GM18517 (cell line): ENCODE data around the gene SH2D5.

Source experiments
- ATAC-seq: cut with Tn5 transposase; IDR thresholded peaks from one replicate; pipeline ENCODE4 v1.9.1; 2021; ENCODE audit warnings: mild to moderate bottlenecking, moderate library complexity; ENCODE audit not compliant: unreplicated experiment

The SH2D5 gene

DNA sequence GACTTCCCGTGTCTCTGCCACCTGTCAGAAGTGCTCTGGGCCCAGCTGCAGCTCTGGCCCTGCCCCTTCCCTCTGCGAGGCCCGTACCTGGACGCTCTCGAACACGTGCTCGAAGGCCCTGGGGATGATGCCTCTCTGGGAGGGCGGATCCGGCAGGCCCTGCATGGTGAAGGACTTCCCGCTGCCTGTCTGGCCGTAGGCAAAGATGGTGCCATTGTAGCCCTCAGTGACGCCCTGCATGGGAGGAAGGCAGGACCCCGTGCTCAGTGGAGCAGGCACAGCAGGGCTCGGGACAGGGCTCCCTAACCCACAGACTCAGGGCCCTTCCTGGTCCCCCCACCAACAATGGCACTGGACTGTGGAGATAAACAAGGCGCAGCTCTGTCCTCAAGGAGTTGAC is 17.1 kb downstream of the SH2D5 start:
- ATAC-seq, result no peak

DNA sequence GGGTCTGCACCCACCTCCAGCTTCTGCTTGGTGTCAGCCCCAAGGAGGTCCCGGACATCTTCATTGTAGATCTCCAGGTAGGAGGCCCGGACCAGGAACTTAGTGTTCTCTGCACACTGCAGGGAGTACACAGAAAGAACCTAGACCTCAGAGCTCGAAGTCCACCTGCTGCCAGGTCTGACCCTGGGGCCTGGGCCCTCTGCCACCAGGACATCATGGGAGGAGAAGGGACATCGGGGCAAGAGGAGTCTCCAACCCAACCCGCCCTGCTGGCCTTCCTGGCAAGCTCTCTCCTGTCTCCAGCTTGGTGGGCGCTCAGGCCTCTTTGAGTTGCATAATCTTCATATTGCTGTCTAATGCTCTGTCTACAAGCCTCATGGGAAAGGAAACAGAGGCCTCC is 19.1 kb downstream of the SH2D5 start:
- ATAC-seq, result no peak

DNA sequence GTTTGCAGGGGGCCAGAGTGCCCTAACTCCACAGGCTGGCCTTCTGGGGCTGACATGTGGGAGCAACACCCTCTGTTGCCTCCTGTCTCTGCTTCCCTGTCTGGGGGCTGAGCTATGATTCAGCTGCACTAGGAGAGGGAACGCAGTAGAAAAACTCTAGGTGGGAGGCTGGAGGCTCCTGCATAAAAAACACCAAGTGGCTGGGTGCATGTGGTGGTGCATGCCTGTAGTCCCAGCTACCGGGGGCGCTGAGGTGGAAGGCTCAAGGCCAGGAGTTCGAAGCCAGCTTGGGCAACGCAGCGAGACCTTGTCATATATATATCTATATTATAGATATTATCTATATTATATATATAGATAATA is 20.3 kb downstream of the SH2D5 start:
- no peak for ATAC-seq

DNA sequence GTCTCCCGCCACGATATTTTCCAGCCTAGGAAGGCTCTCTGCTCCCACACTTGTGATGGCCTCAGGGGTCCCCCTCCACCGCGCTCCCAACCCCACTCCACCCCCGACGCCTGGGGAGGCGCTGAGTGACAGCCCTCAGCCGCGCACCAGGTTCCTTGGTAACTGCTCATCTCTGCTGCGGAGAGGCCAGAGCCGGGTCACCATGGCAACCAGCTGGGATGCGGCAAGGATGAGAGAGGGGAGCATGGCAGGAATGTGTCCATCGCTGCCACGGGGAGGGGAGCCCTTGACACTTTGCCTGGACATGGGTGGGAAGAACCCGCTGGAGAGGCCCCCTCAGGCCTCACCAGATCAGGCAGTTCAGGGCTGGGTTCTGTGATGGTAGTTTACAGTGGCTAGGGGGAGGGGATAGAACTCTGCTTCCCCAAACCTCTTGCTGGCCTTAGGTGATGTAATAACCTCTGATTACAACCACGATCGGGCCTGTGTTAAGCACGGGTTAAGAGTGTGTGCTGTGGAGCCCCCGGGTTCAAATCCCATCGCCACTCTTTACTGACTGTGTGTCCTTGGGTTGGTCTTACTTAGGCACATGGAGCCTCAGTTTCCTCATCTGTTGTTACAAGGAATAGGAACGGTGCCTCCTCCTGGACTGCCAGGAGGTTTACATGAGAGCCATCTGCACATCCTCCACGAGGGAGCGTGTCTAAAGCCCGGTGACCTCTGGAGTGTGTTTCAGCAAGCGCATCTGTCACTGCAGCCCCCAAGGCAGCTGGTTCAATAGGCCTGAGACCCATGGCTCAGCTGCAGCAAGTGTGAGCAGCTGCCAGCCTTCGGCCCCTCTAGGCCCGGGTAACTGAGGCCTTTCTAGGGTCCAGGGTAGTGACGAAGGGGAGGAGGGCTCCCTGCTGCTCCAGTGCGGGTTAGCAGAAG is 21.0 kb downstream of the SH2D5 start:
- ATAC-seq, result no peak

DNA sequence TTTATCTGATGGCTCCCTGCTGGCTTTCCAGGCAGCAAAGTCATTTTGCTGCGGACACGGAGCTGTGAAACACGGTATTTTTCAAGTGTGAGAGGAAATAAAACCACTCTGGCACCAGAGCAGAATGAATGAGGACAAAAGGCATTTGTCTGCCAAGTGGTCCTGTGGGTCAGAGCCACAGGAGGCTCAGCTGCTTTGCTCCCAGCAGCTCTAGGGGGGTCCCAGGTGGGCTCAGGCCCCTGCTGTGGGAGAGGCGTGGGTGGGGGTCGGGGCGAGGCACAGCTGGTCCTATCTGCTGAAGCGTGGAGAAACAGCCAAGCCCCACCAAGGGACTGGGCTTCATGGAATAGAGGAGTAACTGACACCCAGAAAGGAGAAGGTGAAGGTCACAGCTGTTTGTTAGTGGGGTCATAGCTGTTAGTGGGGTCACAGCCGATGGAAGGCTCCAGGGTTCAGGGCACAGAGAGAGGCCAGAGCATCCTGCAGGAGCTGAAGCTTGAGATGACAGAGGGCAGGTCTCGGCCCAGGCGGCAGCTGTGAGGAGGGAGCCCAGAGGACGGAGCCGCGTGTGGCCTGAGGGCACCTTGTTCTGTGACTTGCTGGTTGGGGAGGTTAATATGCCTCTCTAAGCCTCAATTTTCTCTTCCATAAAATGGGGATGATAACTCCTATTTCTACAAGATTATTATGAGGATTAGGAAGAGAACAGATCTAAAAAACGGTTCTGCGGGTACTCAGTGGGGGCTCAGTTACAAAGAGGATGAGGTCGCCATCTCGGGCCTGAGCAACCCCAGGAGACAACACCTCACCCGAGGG is 21.8 kb downstream of the SH2D5 start:
- ATAC-seq, result no peak

DNA sequence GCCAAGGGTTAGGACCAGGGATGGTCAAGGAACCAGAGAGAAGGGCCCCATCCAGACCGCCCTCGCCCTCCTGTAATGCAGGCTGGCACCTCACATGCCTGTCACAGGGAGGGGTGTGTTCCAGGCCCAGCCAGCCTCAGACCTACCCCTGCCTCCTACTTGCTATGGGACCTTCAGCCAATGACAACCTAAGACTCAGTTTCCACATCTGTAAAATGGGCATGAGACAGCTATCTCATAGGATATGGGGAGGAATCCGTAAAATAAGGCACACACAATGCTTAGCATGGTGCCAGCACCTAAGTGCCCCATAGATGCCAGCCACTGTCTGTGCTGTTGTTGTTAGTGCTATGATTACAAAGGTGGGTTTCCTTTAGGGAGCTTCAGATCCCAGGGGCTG is 22.6 kb downstream of the SH2D5 start:
- no peak for ATAC-seq

DNA sequence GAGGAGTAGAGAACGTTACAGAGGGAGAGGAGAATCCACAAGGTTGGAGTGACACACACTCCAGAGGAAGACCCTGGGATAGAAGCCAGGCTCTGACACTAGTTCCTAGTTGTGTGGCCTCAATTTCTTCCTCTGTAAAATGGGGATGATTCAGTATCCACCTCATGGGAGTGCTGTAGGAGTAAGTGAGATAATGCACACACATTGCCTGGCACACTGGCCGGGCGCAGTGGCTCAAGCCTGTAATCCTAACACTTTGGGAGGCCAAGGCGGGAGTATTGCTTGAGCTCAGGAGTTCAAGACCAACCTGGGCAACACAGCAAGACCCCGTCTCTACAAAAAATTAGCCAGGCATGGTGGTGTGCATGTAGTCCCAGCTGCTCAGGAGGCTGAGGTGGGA is 23.6 kb downstream of the SH2D5 start:
- no peak for ATAC-seq

DNA sequence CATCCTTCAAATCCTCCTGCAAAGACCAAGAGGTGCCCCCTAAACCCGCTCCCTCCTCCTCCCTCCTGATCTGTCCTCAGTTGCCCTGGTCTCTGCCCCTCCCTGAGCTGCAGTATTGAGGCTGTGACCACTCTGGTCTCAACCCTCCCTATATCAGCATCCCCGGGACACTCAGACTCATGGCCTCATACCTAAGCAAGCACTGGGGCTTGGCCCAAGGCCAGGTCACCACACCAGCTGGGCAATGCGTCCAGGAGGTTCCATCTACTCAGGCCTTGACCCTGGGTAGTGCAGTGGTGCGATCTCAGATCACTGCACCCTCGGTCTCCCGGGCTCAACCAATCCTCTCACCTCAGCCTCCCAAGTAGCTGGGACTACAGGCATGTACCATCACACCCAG is 24.4 kb downstream of the SH2D5 start:
- ATAC-seq, result no peak

DNA sequence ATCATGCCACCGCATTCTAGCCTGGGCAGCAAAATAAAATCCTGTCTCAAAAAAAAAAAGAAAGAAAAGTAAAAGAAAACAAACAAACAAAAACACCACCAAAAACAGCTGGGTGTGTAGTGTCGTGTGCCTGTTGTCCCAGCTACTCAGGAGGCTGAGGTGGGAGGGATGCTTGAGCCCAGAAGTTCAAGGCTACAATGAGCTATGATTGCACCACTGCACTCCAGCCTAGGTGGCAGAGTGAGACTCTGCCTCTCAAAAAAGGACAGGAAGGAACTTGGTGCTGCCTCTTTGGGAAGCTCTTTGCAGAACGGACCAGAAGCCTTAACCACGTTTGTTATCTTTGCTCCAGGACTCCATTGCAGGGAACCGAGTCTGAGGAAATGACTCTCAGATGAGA is 25.7 kb downstream of the SH2D5 start:
- ATAC-seq, result no peak

DNA sequence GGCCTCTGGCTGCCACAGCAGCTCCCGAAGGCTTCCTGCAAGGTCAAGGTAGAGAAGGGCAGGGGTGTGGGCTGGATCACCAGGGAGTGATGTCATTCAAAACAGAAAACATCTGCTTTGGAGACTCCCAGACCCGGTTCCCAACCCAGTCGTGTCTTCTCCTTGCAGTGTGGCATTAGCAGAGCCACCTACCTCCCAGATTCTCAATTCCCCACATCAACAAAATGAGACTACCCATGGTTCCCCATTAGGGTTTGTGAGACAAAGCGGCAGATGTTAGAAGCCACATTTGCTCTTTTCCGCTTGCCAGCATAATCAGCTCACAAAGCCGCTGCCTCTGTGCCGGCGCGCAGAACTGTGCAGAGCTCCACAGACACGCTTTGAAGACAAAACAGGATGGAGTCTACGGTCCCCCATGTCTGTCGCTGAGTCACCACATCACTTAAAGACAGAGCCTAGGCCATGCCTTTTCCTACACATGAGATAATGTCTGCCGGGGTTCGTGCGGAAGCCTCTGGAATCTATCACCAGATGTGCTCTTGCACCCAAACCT is 27.2 kb downstream of the SH2D5 start:
- ATAC-seq, result no peak

DNA sequence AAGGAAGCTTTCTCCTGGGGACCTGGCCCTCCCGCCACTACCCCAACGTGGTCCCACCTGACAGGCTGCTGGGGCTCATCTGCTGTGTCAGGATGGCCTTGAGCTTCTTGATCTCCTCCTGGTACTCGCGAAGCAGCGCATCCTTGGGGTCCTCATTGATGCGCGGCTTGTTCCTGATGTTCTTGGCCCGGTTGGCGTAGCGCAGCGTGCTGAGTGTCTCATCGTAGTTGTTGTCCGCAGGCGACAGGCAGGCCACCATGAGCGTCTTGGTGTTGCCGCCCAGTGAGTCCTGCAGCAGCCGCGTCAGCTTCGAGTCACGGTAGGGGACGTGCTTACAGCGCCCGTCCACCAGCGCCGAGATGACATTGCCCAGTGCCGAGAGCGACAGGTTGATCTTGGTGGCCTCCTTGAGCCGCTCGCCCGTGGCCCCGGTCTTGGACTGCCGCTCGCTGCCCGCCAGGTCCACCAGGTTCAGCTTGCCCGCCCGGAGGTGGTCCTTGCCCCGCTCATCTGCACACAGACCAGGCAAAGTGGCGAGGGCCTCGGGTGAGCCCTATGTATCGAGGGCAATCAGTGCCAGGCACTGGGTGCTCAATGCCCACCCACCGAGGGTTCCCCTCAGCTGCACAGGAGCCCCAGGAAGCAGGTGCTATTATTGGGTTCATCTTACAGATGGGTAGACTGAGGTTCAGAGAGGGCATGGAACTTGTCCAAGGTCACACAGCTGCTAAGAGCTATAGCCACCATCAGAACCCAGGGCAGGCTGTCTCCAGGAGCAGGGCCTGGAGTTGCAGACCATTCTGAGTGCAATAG is 27.9 kb downstream of the SH2D5 start:
- ATAC-seq, result no peak

DNA sequence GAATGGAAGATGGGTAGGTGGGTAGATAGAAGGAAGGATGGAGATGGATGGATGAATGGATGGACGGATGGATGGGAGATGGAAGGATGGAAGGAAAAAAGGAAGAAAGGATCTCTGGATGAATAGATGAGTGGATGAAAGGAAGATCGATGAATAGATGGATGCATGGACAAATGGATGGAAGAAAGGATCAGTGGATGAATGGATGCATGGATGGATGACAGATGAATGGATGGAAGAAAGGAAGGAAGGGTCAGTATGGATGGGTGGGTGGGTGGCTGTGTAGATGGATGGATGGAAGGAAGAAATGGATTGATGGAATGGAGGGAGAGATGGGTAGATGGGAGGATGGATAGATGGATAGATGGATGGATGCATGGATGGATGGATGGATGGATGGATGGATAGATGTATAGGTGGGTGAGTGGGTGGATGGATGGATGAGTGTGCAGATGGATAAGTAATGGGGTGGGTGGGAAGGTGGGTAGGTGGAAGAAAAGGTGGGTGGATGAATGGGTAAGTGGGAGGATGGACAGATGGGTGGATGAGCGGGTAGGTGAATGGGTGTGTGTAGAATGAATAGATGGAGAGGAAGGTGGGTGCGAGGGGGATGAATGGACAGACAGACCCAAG is 29.3 kb downstream of the SH2D5 start:
- no peak for ATAC-seq

DNA sequence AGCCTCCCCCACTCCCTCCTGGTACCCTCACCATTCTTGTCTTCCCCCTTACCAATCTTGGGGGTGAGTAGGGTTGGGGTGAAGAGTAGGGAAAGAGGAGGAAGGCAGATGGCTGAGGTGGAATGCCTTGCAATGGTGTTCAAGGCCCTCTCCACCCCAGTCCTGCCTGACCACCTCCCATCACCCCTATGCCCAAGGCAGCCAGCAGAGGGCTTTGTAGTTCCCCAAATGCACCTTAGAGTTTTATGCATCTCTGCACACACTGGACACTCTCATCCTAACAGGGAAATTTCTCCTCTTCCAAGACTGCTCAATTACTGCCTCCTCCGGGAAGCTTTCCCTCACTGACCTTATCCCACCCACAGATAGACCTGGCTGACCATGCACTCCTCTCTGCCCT is 30.1 kb downstream of the SH2D5 start:
- ATAC-seq, result no peak

DNA sequence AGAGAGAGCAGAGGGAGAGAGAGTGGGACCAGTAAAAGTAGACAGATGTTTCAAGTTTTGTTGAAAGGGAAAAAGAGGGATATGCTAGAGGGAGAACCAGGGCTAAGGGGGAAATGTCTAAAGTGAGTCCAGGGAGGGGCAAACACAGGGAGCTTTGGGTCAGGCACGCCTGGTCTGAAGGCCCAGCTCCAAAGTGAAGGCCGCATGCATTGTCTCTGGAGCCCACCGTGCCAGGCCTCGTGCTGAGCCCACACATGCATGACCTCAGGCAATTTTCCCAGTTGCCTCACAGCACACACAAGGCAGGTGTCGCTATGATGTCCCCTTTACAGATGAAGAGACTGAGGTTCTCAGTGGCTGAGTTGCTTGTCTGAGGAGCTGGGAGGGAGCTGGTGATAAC is 30.7 kb downstream of the SH2D5 start:
- no peak for ATAC-seq

DNA sequence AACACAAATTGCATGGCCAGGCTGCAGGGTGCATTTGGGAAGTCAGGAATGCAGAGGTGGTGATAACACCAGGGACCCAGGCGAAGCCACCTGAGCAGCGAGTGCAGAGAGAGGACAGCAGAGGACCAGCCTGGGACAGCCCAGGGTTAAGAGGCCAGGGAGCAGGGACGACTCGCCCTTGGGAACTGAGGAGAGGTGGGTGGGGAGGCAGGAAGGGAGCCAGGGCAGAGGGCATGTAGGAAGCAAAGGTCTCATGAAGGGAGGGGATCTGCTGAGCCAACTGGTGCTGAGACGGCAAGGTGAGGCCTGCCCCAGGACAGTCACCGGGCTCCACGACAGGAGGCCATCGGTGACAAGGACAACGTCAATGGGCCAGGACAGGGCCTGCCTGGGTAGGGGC is 31.1 kb downstream of the SH2D5 start:
- no peak for ATAC-seq

DNA sequence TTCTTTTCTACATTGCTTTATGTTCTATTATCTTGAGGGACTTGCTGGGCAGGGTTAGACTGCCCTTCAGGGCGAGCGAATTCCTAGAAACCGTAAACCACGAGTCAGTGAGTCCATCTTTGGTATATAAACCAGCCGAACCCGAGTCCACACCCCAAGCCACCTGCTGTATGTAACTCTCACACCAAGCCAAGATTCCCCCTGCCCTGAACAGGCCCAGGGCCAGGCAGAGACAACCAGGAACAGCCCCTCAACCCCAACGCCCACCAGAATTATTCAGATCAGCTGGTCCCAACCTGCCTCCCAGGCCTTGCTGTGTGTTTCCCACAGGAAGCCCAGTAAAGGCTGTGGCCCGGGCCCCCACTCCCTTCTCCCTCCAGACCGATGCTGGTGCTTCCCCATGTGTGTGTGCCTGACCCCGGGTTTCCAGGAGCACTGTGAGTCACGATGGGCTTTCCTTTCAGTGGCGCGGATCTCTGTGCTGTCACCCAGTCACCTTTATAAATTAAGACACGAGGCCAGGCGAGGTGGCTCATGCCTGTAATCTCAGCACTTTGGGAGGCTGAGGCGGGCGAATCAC is 31.8 kb downstream of the SH2D5 start:
- ATAC-seq, result no peak

DNA sequence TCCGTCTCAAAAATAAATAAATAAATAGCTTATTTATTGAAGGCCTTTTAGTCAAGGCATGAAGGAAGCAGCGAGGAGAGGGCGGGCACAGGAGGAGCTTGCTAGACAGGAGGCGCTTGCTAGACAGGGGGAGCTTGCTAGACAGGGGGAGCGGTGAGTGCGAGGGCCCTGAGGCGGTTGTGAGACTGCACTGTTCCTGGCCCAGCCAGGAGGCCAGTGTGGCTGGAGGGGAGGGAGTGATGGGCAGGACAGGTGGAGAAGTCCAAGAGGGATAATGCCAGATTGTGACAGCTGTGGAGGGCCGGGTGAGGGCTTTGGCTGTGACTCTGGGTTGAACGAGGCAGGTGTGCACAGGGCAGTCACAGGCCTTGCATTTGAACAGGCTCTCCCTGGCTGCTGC is 32.9 kb downstream of the SH2D5 start:
- ATAC-seq, result no peak

DNA sequence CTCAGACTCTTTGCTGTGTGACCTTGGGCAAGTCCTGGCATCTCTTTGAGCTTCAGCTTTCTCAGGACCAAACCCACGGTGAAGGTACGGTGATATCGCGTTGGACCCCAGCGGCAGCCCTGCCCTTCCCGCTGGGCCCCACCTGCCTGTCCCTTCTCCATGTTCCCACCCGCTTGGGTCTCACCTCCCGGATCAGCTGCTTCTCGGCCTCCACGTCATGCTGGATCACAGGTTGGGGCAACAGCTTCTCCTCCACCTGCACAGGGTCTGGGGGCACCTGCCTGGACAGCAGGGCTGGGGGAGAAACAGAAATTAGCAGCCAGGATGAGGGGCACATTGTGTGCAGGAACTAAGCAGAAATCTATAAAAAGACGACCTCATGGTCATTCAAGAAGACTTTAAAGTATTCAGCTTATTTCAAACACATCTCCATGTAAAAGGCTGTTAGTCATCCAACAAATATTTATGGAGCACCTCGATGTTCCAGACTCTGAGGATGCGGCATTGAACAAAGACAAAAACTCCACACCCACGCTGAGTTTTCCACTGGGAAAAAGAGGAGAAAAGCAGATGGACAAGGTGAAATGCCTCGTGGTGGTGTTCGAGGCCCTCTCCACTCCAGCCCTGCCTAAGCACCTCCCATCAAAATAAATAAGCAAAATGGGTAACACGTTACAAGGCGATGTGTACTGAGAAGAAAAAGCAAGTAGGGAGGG is 34.1 kb downstream of the SH2D5 start:
- ATAC-seq, result no peak

DNA sequence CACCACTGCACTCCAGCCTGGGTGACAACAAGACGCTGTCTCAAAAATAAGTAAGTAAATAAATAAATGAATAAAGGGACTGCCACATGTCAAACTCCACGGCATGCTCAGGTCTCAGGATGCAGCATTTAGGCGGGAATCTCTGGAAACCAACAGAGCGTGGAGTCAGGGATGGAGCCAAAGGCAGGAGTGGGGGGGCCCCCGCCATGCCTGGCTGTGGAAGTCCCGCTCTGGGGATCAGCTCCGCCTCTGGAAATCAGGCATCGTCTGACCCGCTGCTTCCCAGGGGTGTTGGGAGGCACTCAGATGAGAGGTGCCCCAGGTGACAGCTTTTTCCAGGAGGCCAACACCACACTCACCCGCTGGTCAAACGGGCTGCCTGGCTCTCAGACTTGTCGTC is 34.9 kb downstream of the SH2D5 start:
- ATAC-seq, result no peak
